ENCODE results near the gene MORN2. TPM values are rescaled to one million over a fixed set of nuclear protein-coding genes. Genes with fewer than 3 reads are reported as not detected.

MORN2 gene
- total and polyA plus RNA-seq, 9 of the 15 experiments (the other 6 are each of a cell fraction or from before 2014, with no cell fraction given) = 10.4 to 39.5 (median 20.8) TPM

DNA sequence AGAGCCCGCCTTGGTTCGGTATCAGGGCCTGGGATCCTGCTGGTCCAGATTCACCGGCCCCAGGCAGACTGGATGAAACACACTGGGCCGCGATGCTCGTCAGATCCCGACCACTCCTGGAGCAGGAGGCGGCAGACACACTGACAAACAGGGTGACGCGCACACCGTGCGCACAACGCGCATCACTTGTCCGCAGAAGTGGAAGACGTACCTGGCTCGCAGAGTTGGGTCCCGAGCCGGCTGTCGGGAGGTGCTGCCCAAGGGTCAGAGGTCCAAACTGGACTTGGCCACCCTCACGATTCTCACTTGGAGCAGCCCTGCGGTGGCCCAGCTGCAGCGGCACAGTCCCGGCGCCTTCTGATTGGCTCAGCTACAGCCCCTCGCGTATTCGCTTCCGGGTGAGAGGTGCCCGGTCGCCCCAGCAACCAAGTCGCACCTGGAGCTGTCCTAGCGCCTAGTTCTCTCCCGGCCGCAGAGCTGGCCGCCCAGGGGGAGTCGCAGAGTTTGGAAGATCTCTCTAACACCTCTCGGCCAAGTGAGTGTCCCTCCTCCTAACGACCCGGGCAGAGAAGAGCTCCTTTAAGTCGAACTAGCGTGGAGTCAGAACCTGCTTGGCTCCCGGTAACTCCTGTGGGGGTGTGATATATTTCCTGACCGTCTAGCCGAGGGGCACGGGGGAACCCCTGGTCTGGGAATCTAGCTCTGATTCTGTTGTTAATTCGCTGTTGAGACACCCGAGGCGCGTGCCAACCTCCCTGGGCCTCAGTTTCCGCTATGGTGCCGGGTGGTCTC, at the start of gene MORN2, which contains the start of gene DHX57 (continued):
- TF ChIP-seq ZNF668 (CRISPR knock-in tag; IDR thresholded peaks at IDR 0.05) = no peak
- TF ChIP-seq HNRNPK (IDR thresholded peaks at IDR 0.05; ENCODE audit: low read depth, low read length, poor library complexity, severe bottlenecking) = no peak
- TF ChIP-seq NEUROD1 (IDR thresholded peaks at IDR 0.05; ENCODE audit: borderline replicate concordance, low read depth, low read length, partially characterized antibody) = peak; percentile 43
- peak; percentile 76 for TF ChIP-seq POLR2A (conservative IDR thresholded peaks at IDR 0.05)
- TF ChIP-seq EHMT2 (IDR thresholded peaks at IDR 0.05) = 0 out of 2 replicates have a peak, but pooled peaks have one; percentile 21
- TF ChIP-seq ZBTB33 (CRISPR knock-in tag; IDR thresholded peaks at IDR 0.05) = peak; percentile 63; the same call in 1 of the 2 replicates
- peak; percentile 59 for TF ChIP-seq REST (IDR thresholded peaks at IDR 0.05; ENCODE audit: borderline replicate concordance)
- 0 out of 2 replicates have a peak, but pooled peaks have one; percentile 70 for TF ChIP-seq REST (CRISPR knock-in tag; IDR thresholded peaks at IDR 0.05; ENCODE audit: low read depth)
- peak in 1 of 3 experiments; percentile 8 for TF ChIP-seq YY1 (IDR thresholded peaks at IDR 0.05; ENCODE audit: borderline replicate concordance in 1 of 3, control insufficient read depth in 1 of 3, extremely low read depth in 1 of 3, insufficient read depth in 3 of 3, insufficient read length in 1 of 3, insufficient replicate concordance in 2 of 3, low read depth in 1 of 3, low read length in 2 of 3)
- no peak for TF ChIP-seq NR1H2 (CRISPR knock-in tag; IDR thresholded peaks at IDR 0.05)
- TF ChIP-seq RBM22 (IDR thresholded peaks at IDR 0.05; ENCODE audit: low read depth, low read length, poor library complexity, severe bottlenecking) = peak; percentile 66
- peak; percentile 70; the same call in 1 of the 2 replicates for TF ChIP-seq EP400 (IDR thresholded peaks at IDR 0.05)
- TF ChIP-seq SIX5 (IDR thresholded peaks at IDR 0.05; ENCODE audit: borderline replicate concordance in 1 of 2, insufficient read depth in 1 of 2, low read depth in 1 of 2, low read length in 2 of 2) = 0 out of 4 replicates have a peak, but pooled peaks of 1 of the 2 experiments have one; percentile 10
- no peak for TF ChIP-seq E2F1 (CRISPR knock-in tag; IDR thresholded peaks at IDR 0.05)
- no peak for TF ChIP-seq BRD4 (IDR thresholded peaks at IDR 0.05)

All from K562 (cell line).